H4 (cell line): ENCODE data around the gene LRRC59. TPM values are rescaled to one million over a fixed set of nuclear protein-coding genes. Genes with fewer than 3 reads are reported as not detected.

Experiments used
- DNase-seq: peaks from one replicate; pipeline ENCODE4 v3.0.0-alpha.2; 2015; ENCODE audit warnings: low spot score
- total RNA-seq: library from RNA; depleted of rRNA; stranded (reverse); fragments of >200 nt; shearing (Covaris generic); gene quantifications from 2 replicates; pipeline ENCODE4 v1.2.3, GENCODE V29; 2014

Gene LRRC59
- total RNA-seq, 1 experiment from 2014 or later, result 234 TPM

GRCh38 chr17:50361561-50362480 lies 35.5 kb downstream of the LRRC59 start:
- DNase-seq, result peak; percentile 67

GRCh38 chr17:50360486-50361115 lies 36.7 kb downstream of the LRRC59 start:
- no peak for DNase-seq

DNA sequence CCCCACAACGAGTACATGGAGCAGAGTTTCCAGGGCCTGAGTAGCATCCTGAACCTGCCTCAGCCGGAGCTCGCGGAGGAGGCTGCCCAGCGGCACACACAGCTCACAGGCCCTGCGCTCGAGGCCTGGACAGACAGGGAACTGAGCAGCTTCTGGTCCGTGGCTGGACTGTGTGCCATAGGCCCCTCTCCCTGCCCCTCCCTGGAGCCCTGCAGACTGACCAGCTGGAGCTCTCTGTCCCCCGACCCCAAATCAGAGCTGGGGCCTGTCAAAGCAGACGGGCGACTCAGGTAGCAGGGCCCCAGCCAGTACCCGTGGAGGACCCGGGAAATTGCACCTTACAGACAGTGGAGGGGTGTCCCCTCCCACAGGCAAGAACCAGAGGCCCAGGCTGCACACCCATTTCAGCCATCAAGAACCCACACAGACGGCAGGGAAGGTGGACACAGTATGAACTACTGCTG lies 37.3 kb downstream of the LRRC59 start:
- no peak for DNase-seq

GRCh38 chr17:50359005-50359699 lies 38.2 kb downstream of the LRRC59 start:
- no peak for DNase-seq

DNA sequence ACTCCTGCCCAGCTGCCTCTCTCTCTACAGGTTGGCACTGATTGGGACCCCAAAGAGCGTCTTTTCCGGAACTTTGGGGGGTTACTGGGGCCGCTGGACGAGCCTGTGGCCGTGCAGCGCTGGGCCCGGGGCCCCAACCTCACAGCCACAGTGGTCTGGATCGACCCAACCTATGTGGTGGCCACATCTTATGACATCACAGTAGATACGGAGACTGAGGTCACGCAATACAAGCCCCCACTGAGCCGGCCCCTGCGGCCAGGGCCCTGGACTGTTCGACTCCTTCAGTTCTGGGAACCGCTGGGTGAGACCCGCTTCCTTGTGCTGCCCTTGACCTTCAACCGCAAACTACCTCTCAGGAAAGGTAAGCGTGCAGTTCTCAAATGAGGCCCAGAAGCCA lies 39.1 kb downstream of the LRRC59 start:
- DNase-seq, result no peak

DNA sequence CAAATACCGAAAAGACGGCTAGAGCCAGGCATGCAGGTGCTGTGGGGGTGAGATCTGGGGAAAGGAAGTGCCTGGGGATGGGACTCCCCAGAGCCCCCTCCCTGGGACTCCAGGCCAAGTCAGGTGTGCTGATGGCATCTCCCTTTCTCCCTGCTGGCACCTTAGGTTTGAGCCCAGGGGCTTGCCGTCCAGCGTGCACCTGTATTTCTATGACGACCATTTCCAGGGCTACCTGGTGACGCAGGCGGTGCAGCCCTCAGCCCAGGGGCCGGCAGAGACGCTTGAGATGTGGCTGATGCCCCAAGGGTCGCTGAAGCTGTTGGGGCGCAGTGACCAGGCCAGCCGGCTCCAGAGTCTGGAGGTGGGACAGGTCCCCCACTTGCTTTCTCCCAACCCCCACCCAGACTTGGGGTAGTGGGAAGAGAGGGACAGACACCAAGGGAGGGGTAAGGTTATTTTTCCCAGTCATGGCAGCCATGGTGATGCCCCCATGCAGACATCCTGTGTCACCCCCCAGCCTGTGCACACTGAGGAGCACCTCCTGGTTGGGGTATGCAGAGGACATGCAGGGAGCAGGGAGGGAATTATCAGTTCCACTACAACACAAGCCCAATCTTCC lies 40.3 kb downstream of the LRRC59 start:
- DNase-seq, result no peak

- no peak for DNase-seq
Observed at GRCh38 chr17:50356418-50356817, 40.9 kb downstream of the LRRC59 start.

DNA sequence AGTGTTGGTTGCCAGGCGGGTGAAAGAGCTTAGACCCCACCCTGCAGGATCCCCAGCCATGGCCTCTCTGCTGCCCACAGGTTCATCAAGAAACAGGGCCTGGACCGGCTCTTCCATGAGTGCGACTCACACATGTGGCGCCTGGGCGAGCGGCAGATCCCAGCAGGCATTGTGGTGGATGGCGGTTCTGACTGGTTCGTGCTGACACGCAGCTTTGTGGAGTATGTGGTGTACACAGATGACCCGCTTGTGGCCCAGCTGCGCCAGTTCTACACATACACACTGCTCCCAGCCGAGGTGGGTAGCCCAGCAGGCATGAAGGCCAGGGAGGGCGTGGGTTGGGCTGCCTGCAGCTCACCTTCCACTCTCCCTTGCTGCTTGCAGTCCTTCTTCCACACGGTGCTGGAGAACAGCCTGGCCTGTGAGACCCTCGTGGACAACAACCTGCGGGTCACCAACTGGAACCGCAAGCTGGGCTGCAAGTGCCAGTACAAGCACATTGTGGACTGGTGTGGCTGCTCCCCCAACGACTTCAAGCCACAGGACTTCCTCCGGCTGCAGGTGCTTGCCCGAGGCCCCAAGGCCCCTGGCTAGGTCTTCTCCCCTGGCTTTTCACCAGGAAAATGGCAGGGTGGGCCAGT lies 41.5 kb downstream of the LRRC59 start:
- DNase-seq, result no peak

GRCh38 chr17:50355336-50355700 lies 42.0 kb downstream of the LRRC59 start:
- DNase-seq, result no peak

GRCh38 chr17:50354776-50355175 lies 42.5 kb downstream of the LRRC59 start:
- DNase-seq, result no peak

GRCh38 chr17:50354198-50354597 lies 43.1 kb downstream of the LRRC59 start:
- DNase-seq, result no peak

DNA sequence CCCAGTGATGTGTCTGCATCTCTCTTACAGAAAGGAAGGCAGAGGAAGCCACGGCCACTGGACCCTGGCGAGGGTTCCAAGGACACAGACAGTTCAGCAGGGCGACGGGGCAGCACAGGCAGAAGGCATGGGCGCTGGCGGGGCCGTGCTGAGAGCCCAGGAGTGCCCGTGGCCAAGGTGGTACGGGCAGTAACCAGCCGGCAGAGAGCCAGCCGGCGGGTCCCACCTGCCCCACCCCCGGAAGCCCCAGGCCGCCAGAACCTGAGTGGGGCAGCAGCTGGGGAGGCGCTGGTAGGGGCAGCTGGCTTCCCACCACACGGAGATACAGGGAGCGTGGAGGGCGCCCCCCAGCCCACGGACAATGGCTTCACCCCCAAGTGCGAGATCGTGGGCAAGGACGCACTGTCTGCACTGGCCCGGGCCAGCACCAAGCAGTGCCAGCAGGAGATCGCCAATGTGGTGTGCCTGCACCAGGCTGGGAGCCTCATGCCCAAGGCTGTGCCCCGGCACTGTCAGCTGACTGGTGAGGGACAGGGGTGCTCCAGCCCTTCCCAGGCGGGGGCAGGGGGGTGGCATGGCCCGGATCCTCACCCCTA lies 43.6 kb downstream of the LRRC59 start:
- no peak for DNase-seq

DNA sequence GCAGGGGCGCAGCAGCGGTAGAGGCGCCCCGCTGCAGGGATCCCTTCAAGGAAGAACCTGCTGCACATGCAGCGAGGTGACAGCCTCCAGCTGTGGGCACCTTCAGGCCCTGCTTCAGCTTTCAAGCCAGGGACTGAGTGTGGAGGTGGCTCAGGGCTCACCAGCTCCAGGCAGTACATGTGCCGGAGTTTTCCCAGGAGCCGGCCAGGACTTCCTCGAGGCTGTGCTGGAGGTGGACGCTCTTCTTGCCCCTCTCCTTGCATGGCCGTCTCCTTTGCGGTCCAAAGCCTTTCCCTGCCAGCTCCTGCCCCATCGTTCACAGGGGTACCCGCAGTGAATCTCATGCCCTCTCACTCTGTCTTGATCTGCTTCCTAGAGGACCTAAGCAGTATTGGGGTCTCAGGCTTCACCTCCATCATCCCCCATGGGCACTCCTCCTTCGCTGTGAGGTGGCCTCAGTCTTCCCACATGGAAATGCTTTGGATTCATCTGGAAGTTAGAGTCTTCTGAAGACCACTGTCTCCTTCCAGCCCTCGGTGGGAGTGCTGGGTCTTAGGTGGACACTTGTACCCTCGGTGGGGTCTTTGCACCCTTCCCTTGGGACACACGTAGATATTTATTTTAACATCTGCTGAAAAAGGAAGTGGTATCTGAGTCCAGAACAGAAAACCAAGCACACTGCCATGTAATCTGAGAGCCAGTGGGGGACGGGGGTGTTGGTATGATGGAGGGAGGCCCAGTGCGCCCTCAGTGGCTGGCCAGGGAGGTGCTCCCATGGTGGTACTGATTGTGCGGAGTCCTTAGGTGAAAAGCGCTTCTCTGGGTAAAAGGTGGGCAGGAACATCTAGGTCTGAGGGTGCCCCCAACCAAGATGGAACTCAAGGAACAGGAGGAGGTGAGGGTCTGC lies 44.4 kb downstream of the LRRC59 start:
- no peak for DNase-seq

DNA sequence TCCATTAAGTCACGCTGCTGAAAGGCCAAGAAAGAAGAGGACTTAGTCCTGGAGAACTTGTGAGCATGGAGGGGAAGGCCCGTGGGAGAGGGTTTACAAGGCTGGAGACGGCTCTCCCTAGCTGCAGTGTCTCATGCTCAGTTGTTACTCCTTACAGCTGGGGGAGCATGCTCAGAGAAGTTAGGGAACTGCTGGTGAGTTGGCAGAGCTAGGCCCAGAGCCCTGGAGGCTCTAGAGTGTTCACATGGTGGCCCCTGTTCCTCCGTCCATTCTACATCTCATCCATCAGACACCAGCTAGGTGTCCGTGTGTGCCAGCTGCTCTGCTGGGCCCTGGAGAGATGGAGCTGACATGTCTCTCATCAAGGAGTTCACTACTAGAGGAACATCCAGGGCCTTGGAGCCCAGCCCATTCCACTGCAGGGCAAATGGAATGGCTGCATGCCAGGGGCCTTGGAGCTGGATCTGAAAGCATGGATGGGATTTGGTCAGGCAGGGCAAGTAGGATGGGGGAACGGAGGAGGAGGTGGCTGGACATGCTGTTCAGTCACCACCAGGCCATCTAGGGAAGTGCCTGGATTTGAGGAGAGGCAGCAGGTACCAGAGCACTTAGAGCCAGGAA lies 45.1 kb downstream of the LRRC59 start:
- no peak for DNase-seq

DNA sequence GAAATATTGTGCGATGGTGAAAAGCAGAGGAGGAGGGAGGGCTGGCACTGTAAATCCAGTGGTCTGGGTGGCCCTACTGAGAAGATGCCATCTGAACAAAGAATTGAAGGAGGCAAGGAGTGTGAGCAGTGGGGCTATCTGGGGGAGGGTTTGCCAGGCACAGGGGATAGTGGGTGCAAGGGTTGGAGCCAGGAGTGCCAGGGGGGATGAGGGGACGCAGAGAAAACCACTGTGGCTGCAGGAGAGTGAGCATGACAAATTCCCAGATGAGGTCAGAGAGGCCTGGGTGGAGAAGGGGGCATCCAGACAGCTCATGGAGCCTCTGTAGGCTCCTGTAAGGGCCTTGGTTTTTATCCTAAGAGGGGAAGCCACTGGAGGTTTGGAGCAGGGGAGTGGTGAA lies 46.6 kb downstream of the LRRC59 start:
- DNase-seq, result no peak

DNA sequence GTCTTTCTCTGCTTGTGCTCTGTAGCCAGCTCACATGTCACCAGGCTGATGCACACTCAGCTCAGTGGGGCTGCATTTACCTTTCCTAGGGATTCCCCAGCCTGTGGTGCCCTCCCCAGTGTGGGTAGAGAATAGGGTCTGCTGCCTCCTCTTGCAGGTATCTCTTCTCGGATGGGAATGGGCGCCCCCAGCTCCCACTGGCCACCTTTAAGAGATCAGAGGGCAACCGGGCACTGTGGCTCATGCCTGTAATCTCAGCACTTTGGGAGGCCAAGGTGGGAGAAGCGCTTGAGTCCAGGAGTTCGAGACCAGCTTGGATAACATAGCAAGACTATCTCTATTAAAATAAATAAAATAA lies 48.1 kb downstream of the LRRC59 start:
- DNase-seq, result no peak

- peak; percentile 29 for DNase-seq
Observed at GRCh38 chr17:50348522-50349242, 48.6 kb downstream of the LRRC59 start.

- DNase-seq, result no peak
Observed at GRCh38 chr17:50347894-50348291, 49.4 kb downstream of the LRRC59 start.
